Neural cell (in vitro differentiated cells): ENCODE results near the gene TBC1D2. TPM values are rescaled to one million over a fixed set of nuclear protein-coding genes. Genes with fewer than 3 reads are reported as not detected.

ENCODE experiments used
- H2AFZ ChIP-seq: fragments of 200-600, 300-800 bp; sonication (generic), shearing (Covaris generic); 2 replicates; pipeline ENCODE4 v1.6.0; 2014; ENCODE audit warnings: low read depth, mild to moderate bottlenecking, antibody characterized with exemption, low read length, moderate library complexity
- H3F3A ChIP-seq: fragments of 200-600 bp; shearing (Covaris generic); 2 replicates; pipeline ENCODE4 v1.6.1; 2016; ENCODE audit warnings: mild to moderate bottlenecking, moderate library complexity, mixed read lengths, antibody characterized with exemption, low read length; ENCODE audit not compliant: insufficient read depth, poor library complexity, severe bottlenecking
- H3K27ac ChIP-seq: fragments of 200-600, 300-800 bp; sonication (generic), shearing (Covaris generic); 2 replicates; pipeline ENCODE4 v1.5.1; 2014; ENCODE audit warnings: mild to moderate bottlenecking, low read length, moderate library complexity
- H3K27me3 ChIP-seq: fragments of 300-800, 200-600 bp; sonication (generic), shearing (Covaris generic); 2 replicates; pipeline ENCODE4 v1.6.0; 2014; ENCODE audit warnings: mild to moderate bottlenecking, low read depth, low read length, moderate library complexity; ENCODE audit not compliant: insufficient read depth
- H3K36me3 ChIP-seq: fragments of 300-800, 200-600 bp; sonication (generic), shearing (Covaris generic); 2 replicates; pipeline ENCODE4 v1.5.1; 2014; ENCODE audit warnings: mild to moderate bottlenecking, antibody characterized with exemption, low read length, moderate library complexity; ENCODE audit not compliant: insufficient read depth
- H3K4me2 ChIP-seq: fragments of 300-800, 200-600 bp; sonication (generic), shearing (Covaris generic); 2 replicates; pipeline ENCODE4 v1.6.0; 2014; ENCODE audit warnings: mild to moderate bottlenecking, low read length
- H3K4me3 ChIP-seq: fragments of 300-800, 200-600 bp; sonication (generic), shearing (Covaris generic); 2 replicates; pipeline ENCODE4 v1.5.1; 2014; ENCODE audit warnings: mild to moderate bottlenecking, low read length, moderate library complexity
- H3K79me2 ChIP-seq: fragments of 200-600 bp; shearing (Covaris generic); replicated peaks from 2 replicates; pipeline ENCODE4 v1.6.0; 2014; ENCODE audit warnings: mild to moderate bottlenecking, low read length, moderate library complexity; ENCODE audit not compliant: insufficient read depth
- H3K9ac ChIP-seq: fragments of 300-800, 200-600 bp; sonication (generic), shearing (Covaris generic); 2 replicates; pipeline ENCODE4 v1.6.1; 2016; ENCODE audit warnings: mild to moderate bottlenecking, low read length, mixed read lengths
- H3K9me2 ChIP-seq: fragments of 200-600 bp; shearing (Covaris generic); 2 replicates; pipeline ENCODE4 v1.6.1; 2016; ENCODE audit warnings: mild to moderate bottlenecking, low read length, mixed read lengths; ENCODE audit not compliant: insufficient read depth
- H3K9me3 ChIP-seq: fragments of 200-600, 300-800 bp; sonication (generic), shearing (Covaris generic); 2 replicates; pipeline ENCODE4 v1.6.1; 2016; ENCODE audit warnings: mild to moderate bottlenecking, mixed run types, low read length, moderate library complexity, mixed read lengths
- H4K20me1 ChIP-seq: fragments of 200-600 bp; shearing (Covaris generic); 2 replicates; pipeline ENCODE4 v1.6.1; 2016; ENCODE audit warnings: mild to moderate bottlenecking, mixed run types; ENCODE audit not compliant: insufficient read depth
- CTCF ChIP-seq: fragments of 450-650 bp; IDR thresholded peaks from 2 replicates; pipeline ENCODE4 v1.5.1; 2014; ENCODE audit warnings: antibody characterized with exemption, mild to moderate bottlenecking, moderate library complexity; ENCODE audit not compliant: poor library complexity, severe bottlenecking
- EP300 ChIP-seq: fragments of 450-650 bp; conservative IDR thresholded peaks from 2 replicates; pipeline ENCODE4 v1.6.1; 2014; ENCODE audit warnings: antibody characterized with exemption, mild to moderate bottlenecking, moderate library complexity; ENCODE audit not compliant: poor library complexity, severe bottlenecking
- EZH2 ChIP-seq: fragments of 200-600, 300-800 bp; shearing (Covaris generic), sonication (generic); IDR thresholded peaks from 2 replicates; pipeline ENCODE4 v1.6.1; 2014; ENCODE audit warnings: antibody characterized with exemption, low read length, borderline replicate concordance, mild to moderate bottlenecking; ENCODE audit not compliant: insufficient read depth, poor library complexity, severe bottlenecking
- MXI1 ChIP-seq: fragments of 450-650 bp; conservative IDR thresholded peaks from 2 replicates; pipeline ENCODE4 v1.6.1; 2014; ENCODE audit warnings: antibody characterized with exemption, mild to moderate bottlenecking; ENCODE audit not compliant: poor library complexity, severe bottlenecking
- POLR2AphosphoS5 ChIP-seq: IDR thresholded peaks from 2 replicates; pipeline ENCODE4 v1.6.1; 2012
- RAD21 ChIP-seq: fragments of 450-650 bp; conservative IDR thresholded peaks from 2 replicates; pipeline ENCODE4 v1.6.1; 2014; ENCODE audit warnings: antibody characterized with exemption, mild to moderate bottlenecking, moderate library complexity
- SMC3 ChIP-seq: fragments of 450-650 bp; conservative IDR thresholded peaks from 2 replicates; pipeline ENCODE4 v1.6.1; 2014; ENCODE audit warnings: antibody characterized with exemption, mild to moderate bottlenecking, moderate library complexity; ENCODE audit not compliant: poor library complexity
- TAF1 ChIP-seq: IDR thresholded peaks from 2 replicates; pipeline ENCODE4 v1.6.1; 2012; ENCODE audit warnings: low read depth
- polyA plus RNA-seq: library from polyadenylated mRNA; depleted of rRNA; stranded (reverse); fragments of >200 nt; gene quantifications from 2 replicates; pipeline ENCODE4 v1.2.3, GENCODE V29; 2014
- TF ChIP-seq, protein P1 (sequence below): IDR thresholded peaks from 2 replicates; pipeline ENCODE4 v1.6.1; 2012; ENCODE audit warnings: borderline replicate concordance

Gene TBC1D2
- polyA plus RNA-seq, 1 donor from 2014 or later = 4.1 TPM

- Histone ChIP-seq H3F3A (no peaks in the 10 kb centered on the region), H3K9me2 (no peaks in the 10 kb centered on the region), H3K4me2 (no peak overlapping the region), H3K27me3 (no peaks in the 10 kb centered on the region), H3K27ac (no peak overlapping the region), H3K36me3 (no peaks in the 10 kb centered on the region), H4K20me1 (no peaks in the 10 kb centered on the region), H3K79me2 (no peaks in the 10 kb centered on the region), H3K9me3 (no peaks in the 10 kb centered on the region), H3K9ac (no peak overlapping the region), H2AFZ (no peak overlapping the region), H3K4me3 (no peak overlapping the region)
- TF ChIP-seq, protein P1, sequence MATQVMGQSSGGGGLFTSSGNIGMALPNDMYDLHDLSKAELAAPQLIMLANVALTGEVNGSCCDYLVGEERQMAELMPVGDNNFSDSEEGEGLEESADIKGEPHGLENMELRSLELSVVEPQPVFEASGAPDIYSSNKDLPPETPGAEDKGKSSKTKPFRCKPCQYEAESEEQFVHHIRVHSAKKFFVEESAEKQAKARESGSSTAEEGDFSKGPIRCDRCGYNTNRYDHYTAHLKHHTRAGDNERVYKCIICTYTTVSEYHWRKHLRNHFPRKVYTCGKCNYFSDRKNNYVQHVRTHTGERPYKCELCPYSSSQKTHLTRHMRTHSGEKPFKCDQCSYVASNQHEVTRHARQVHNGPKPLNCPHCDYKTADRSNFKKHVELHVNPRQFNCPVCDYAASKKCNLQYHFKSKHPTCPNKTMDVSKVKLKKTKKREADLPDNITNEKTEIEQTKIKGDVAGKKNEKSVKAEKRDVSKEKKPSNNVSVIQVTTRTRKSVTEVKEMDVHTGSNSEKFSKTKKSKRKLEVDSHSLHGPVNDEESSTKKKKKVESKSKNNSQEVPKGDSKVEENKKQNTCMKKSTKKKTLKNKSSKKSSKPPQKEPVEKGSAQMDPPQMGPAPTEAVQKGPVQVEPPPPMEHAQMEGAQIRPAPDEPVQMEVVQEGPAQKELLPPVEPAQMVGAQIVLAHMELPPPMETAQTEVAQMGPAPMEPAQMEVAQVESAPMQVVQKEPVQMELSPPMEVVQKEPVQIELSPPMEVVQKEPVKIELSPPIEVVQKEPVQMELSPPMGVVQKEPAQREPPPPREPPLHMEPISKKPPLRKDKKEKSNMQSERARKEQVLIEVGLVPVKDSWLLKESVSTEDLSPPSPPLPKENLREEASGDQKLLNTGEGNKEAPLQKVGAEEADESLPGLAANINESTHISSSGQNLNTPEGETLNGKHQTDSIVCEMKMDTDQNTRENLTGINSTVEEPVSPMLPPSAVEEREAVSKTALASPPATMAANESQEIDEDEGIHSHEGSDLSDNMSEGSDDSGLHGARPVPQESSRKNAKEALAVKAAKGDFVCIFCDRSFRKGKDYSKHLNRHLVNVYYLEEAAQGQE = no peak
- TF ChIP-seq RAD21 (no peak), EZH2 (no peak), EP300 (no peak), TAF1 (no peak), MXI1 (no peak), POLR2AphosphoS5 (no peak), SMC3 (no peak), CTCF (no peak)
Observed at GRCh38 chr9:98150721-98151120, 104.7 kb downstream of the TBC1D2 start.

GRCh38 chr9:98150164-98150563 is 105.3 kb downstream of the TBC1D2 start:
- Histone ChIP-seq H3K27ac (no peak overlapping the region), H3K9me2 (no peaks in the 10 kb centered on the region), H4K20me1 (no peaks in the 10 kb centered on the region), H3F3A (no peaks in the 10 kb centered on the region), H3K9me3 (no peaks in the 10 kb centered on the region), H2AFZ (no peak overlapping the region), H3K36me3 (no peaks in the 10 kb centered on the region), H3K4me3 (no peak overlapping the region), H3K79me2 (no peaks in the 10 kb centered on the region), H3K9ac (no peak overlapping the region), H3K4me2 (no peak overlapping the region), H3K27me3 (no peaks in the 10 kb centered on the region)
- TF ChIP-seq SMC3 = no peak
- TF ChIP-seq RAD21 = no peak
- no peak for TF ChIP-seq TAF1
- no peak for TF ChIP-seq EP300
- TF ChIP-seq EZH2 = no peak
- no peak for TF ChIP-seq MXI1
- TF ChIP-seq, protein P1 = no peak
